ENCODE results near the gene ZNF662. TPM values are rescaled to one million over a fixed set of nuclear protein-coding genes. Genes with fewer than 3 reads are reported as not detected.

The ZNF662 gene
- total RNA-seq, 4 donors from 2014 or later, result 2.2 to 6.0 (median 4.9) TPM

GRCh38 chr3:42960282-42960681, 54.3 kb downstream of the ZNF662 start:
- no peaks in the 10 kb centered on the region for H3K27me3 ChIP-seq
- intact Hi-C loops (cut with DNase I; ENCODE audit: low total_unique reads) (loop anchor here (2.0 kb wide), 1 partner anchor 197 kb away; no protein-coding TSS in a partner anchor), in situ Hi-C loops (cut with MboI; ENCODE audit: low pct_ligation_motif_present in 1 of 4, low pct_unique_long_range_greater_than_20kb in 1 of 4, low sequenced_read_pairs in 3 of 4) (loop anchor here in 3 of 4 donors (10.0 to 25.0 kb wide), 3 partner anchors 195 to 552 kb away; no protein-coding TSS in a partner anchor)
- H3K4me3 ChIP-seq, result no peak overlapping the region
- no peak for TF ChIP-seq POLR2A (IDR thresholded peaks at IDR 0.05)
- no peak for TF ChIP-seq CTCF (IDR thresholded peaks at IDR 0.05)
- TF ChIP-seq EP300 (IDR thresholded peaks at IDR 0.05; ENCODE audit: low read depth), result no peak
- no peak for TF ChIP-seq POLR2AphosphoS5 (IDR thresholded peaks at IDR 0.05)
- DNase-seq, result no peak
- no peaks in the 10 kb centered on the region for H3K9me3 ChIP-seq
- H3K4me1 ChIP-seq, result peaks cover 0 to 3% (median 0%) of the 10 kb centered on the region in 4 donors
- WGBS, 2 donors (ENCODE audit: low coverage in 1 of 2), result 40 to 51% methylated on average over 5 of the region's 5 CpGs
- H3K36me3 ChIP-seq, result no peaks in the 10 kb centered on the region
- no peak overlapping the region for H3K27ac ChIP-seq

DNA sequence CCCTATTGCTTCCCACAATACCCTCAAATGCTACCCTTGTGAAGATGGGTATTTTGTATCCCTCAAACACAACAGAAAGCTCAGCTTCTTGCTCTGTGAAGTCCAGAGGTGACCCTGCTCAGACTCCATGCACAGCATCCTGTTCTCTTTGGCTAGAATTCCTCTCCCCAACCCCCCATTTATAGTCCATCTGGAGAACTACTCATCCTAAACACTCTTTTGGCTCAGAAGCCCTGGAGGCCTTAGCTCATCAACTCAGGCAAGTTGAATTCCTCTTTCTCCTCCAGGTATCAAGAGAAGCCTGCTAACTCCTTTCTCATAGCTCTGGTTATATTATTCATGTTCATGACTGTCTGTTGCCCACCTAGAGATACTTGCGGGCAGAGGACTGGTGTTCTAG, 54.8 kb downstream of the ZNF662 start:
- in situ Hi-C loops (cut with MboI; ENCODE audit: low pct_ligation_motif_present in 1 of 4, low pct_unique_long_range_greater_than_20kb in 1 of 4, low sequenced_read_pairs in 3 of 4) (loop anchor here in 3 of 4 donors (10.0 to 25.0 kb wide), 3 partner anchors 194 to 552 kb away; no protein-coding TSS in a partner anchor), intact Hi-C loops (cut with DNase I; ENCODE audit: low total_unique reads) (loop anchor here (2.0 kb wide), 1 partner anchor 196 kb away; no protein-coding TSS in a partner anchor)
- H3K9me3 ChIP-seq, result no peaks in the 10 kb centered on the region
- DNase-seq, result no peak
- WGBS, 2 donors (ENCODE audit: low coverage in 1 of 2), result 86 to 92% methylated on average over 1 of the region's 1 CpG
- no peak overlapping the region for H3K4me3 ChIP-seq
- no peaks in the 10 kb centered on the region for H3K36me3 ChIP-seq
- H3K27me3 ChIP-seq, result no peaks in the 10 kb centered on the region
- H3K27ac ChIP-seq, result no peak overlapping the region
- peaks cover 0 to 3% (median 0%) of the 10 kb centered on the region in 4 donors for H3K4me1 ChIP-seq
- TF ChIP-seq EP300 (IDR thresholded peaks at IDR 0.05; ENCODE audit: low read depth), result no peak
- no peak for TF ChIP-seq CTCF (IDR thresholded peaks at IDR 0.05)
- no peak for TF ChIP-seq POLR2AphosphoS5 (IDR thresholded peaks at IDR 0.05)
- no peak for TF ChIP-seq POLR2A (IDR thresholded peaks at IDR 0.05)

- Histone ChIP-seq H3K27ac (no peak overlapping the region), H3K36me3 (no peaks in the 10 kb centered on the region), H3K4me3 (no peak overlapping the region), H3K27me3 (no peaks in the 10 kb centered on the region), H3K4me1 (peaks cover 0 to 3% (median 0%) of the 10 kb centered on the region in 4 donors), H3K9me3 (no peaks in the 10 kb centered on the region)
- WGBS, 2 donors (ENCODE audit: low coverage in 1 of 2), result 6% methylated on average over 4 of the region's 4 CpGs; no CpG with 5 or more reads in 1 of the 2 donors
- in situ Hi-C loops (cut with MboI; ENCODE audit: low pct_ligation_motif_present in 1 of 4, low pct_unique_long_range_greater_than_20kb in 1 of 4, low sequenced_read_pairs in 3 of 4), result loop anchor here in 3 of 4 donors (10.0 to 25.0 kb wide), 3 partner anchors 193 to 551 kb away; no protein-coding TSS in a partner anchor
- DNase-seq, result peak; percentile 37
- intact Hi-C loops (cut with DNase I; ENCODE audit: low total_unique reads), result loop anchor here (2.0 kb wide), 1 partner anchor 195 kb away; no protein-coding TSS in a partner anchor
- TF ChIP-seq POLR2AphosphoS5 (IDR thresholded peaks at IDR 0.05) (no peak), CTCF (IDR thresholded peaks at IDR 0.05) (peak; percentile 62 to 69 (median 66)), EP300 (IDR thresholded peaks at IDR 0.05; ENCODE audit: low read depth) (no peak)
Measured at GRCh38 chr3:42961633-42962032, 55.7 kb downstream of the ZNF662 start.

- Histone ChIP-seq H3K27ac (no peak overlapping the region), H3K4me1 (peaks cover 0 to 3% (median 0%) of the 10 kb centered on the region in 4 donors), H3K27me3 (no peaks in the 10 kb centered on the region), H3K4me3 (no peak overlapping the region), H3K9me3 (no peaks in the 10 kb centered on the region), H3K36me3 (no peaks in the 10 kb centered on the region)
- in situ Hi-C loops (cut with MboI; ENCODE audit: low pct_ligation_motif_present in 1 of 4, low pct_unique_long_range_greater_than_20kb in 1 of 4, low sequenced_read_pairs in 3 of 4) (loop anchor here in 3 of 4 donors (10.0 to 25.0 kb wide), 3 partner anchors 192 to 549 kb away; no protein-coding TSS in a partner anchor), intact Hi-C loops (cut with DNase I; ENCODE audit: low total_unique reads) (no loop called here)
- WGBS, 2 donors (ENCODE audit: low coverage in 1 of 2), result 45 to 64% methylated on average over 2 of the region's 2 CpGs
- TF ChIP-seq POLR2AphosphoS5 (IDR thresholded peaks at IDR 0.05) (no peak), EP300 (IDR thresholded peaks at IDR 0.05; ENCODE audit: low read depth) (no peak), POLR2A (IDR thresholded peaks at IDR 0.05) (no peak), CTCF (IDR thresholded peaks at IDR 0.05) (no peak)
- DNase-seq, result no peak
Measured at GRCh38 chr3:42963269-42963668, 57.3 kb downstream of the ZNF662 start.

All from transverse colon (tissue), 4 donors.